K562 (cell line): ENCODE measurements around the gene PHKG2. TPM values are rescaled to one million over a fixed set of nuclear protein-coding genes. Genes with fewer than 3 reads are reported as not detected.

Experiments used
- ATAC-seq: fragments of 200-7000 bp; cut with Tn5 transposase; 3 replicates; pipeline ENCODE4 v1.9.1; 2020; ENCODE audit warnings: moderate library complexity
- BruUV-seq: library from RNA; stranded (reverse); fragments of 400-500 nt; replicated peaks from 2 replicates; lab custom pipeline; 2021; lab: Mats Ljungman, UMichigan
- CTCF ChIA-PET: fragments of 300-600 bp; formaldehyde crosslinking; extraction: SDS; loops from one replicate; lab custom pipeline; 2021; ENCODE audit warnings: low intra/inter-chr PET ratio; lab: Yijun Ruan, JAX
- POLR2A ChIA-PET: fragments of 300-600, 350-650 bp; sonication (Branson Sonifier 250); formaldehyde crosslinking; extraction: SDS; loops from one replicate; lab custom pipeline; 2021; ENCODE audit warnings: antibody characterized with exemption, inconsistent platforms; lab: Yijun Ruan, JAX
- DNase-seq, 4 experiments: peaks; one replicate each; pipeline versions ENCODE4 v3.0.0 to v3.0.0-alpha.2; 2011 to 2018; ENCODE audit warnings: low spot score in 3 of 4, mixed read lengths in 3 of 4; ENCODE audit errors: extremely low read depth in 1 of 4
- FAIRE-seq: peaks from 2 replicates; lab custom pipeline; 2011; peaks lifted over from hg19 to GRCh38; lab: Jason Lieb, UNC
- H2AFZ ChIP-seq: 2 replicates; pipeline ENCODE4 v1.6.0; 2011; ENCODE audit warnings: low read depth, low read length, control low read depth, inconsistent platforms
- H3K27ac ChIP-seq: fragments of 200-600 bp; 3 replicates; pipeline ENCODE4 v1.8.0; 2011; ENCODE audit warnings: low read depth, mild to moderate bottlenecking, control low read depth, inconsistent platforms, low read length, moderate library complexity, mixed read lengths; ENCODE audit errors: extremely low read depth
- H3K27me3 ChIP-seq, 2 experiments: fragments of 300-600 bp in 1 of 2; 2 replicates in 1 of 2; 3 replicates in 1 of 2; pipeline versions ENCODE4 v1.6.0 to v1.8.0; 2011; ENCODE audit warnings: inconsistent platforms in 2 of 2, low read length in 2 of 2, mild to moderate bottlenecking in 1 of 2, mixed read lengths in 1 of 2, moderate library complexity in 1 of 2; ENCODE audit not compliant: control insufficient read depth in 2 of 2, insufficient read depth in 2 of 2
- H3K36me3 ChIP-seq: fragments of 300-600 bp; 3 replicates; pipeline ENCODE4 v1.8.0; 2011; ENCODE audit warnings: mild to moderate bottlenecking, low read length, inconsistent platforms; ENCODE audit not compliant: control insufficient read depth, insufficient read depth
- H3K4me1 ChIP-seq, 2 experiments: fragments of 200-600 bp in 1 of 2; replicated peaks in 1 of 2; 2 replicates in 1 of 2; 3 replicates in 1 of 2; pipeline versions ENCODE4 v1.5.1 to v1.8.0; 2011; ENCODE audit warnings: inconsistent platforms in 2 of 2, low read length in 2 of 2, mild to moderate bottlenecking in 1 of 2, mixed read lengths in 1 of 2, moderate library complexity in 1 of 2; ENCODE audit not compliant: control insufficient read depth in 2 of 2, insufficient read depth in 2 of 2
- H3K4me2 ChIP-seq: 2 replicates; pipeline ENCODE4 v1.6.1; 2011; ENCODE audit warnings: low read length, control low read depth, inconsistent platforms, mixed read lengths; ENCODE audit not compliant: insufficient read depth
- H3K4me3 ChIP-seq: fragments of 200-600 bp; sonication (generic), shearing (Covaris generic); 2 replicates; pipeline ENCODE4 v1.5.1; 2016; ENCODE audit warnings: control low read depth, inconsistent platforms
- H3K79me2 ChIP-seq: fragments of 200-600 bp; 3 replicates; pipeline ENCODE4 v1.8.0; 2011; ENCODE audit warnings: low read length, inconsistent platforms; ENCODE audit not compliant: control insufficient read depth, insufficient read depth
- H3K9ac ChIP-seq, 2 experiments: 2 replicates each; pipeline versions ENCODE4 v1.6.0 to v1.6.1; 2011; ENCODE audit warnings: low read depth in 2 of 2, low read length in 2 of 2, control low read depth in 1 of 2, inconsistent platforms in 1 of 2, mild to moderate bottlenecking in 1 of 2, mixed read lengths in 1 of 2; ENCODE audit not compliant: insufficient read depth in 1 of 2
- H3K9me1 ChIP-seq: one replicate; pipeline ENCODE4 v1.6.0; 2011; ENCODE audit warnings: inconsistent platforms, mild to moderate bottlenecking, low read length, moderate library complexity; ENCODE audit not compliant: control insufficient read depth, insufficient read depth
- H3K9me3 ChIP-seq: replicated peaks from 2 replicates; pipeline ENCODE4 v1.5.1; 2011; ENCODE audit warnings: low read depth, low read length, inconsistent platforms; ENCODE audit not compliant: control insufficient read depth, insufficient read depth
- H4K20me1 ChIP-seq: replicated peaks from 2 replicates; pipeline ENCODE4 v1.6.1; 2011; ENCODE audit warnings: low read length, inconsistent platforms, mixed read lengths; ENCODE audit not compliant: control insufficient read depth, insufficient read depth
- BHLHE40 ChIP-seq: IDR thresholded peaks from 2 replicates; pipeline ENCODE4 v1.6.1; 2011; ENCODE audit warnings: low read length, improper control_type of control experiment
- FOSL1 ChIP-seq: fragments of 200-800 bp; sonication (Bioruptor generic); conservative IDR thresholded peaks from 2 replicates; pipeline ENCODE4 v1.6.1; 2016; ENCODE audit warnings: missing genetic modification characterization, missing compliant biosample characterization
- FOXJ2 ChIP-seq: fragments of 200-800 bp; sonication (Bioruptor generic); IDR thresholded peaks from 2 replicates; pipeline ENCODE4 v1.6.1; 2016; ENCODE audit warnings: missing genetic modification characterization, missing compliant biosample characterization
- FOXK2 ChIP-seq, 2 experiments: fragments of 450-650 bp; IDR thresholded peaks in 1 of 2; conservative IDR thresholded peaks in 1 of 2; 2 replicates each; pipeline ENCODE4 v1.6.1; 2016; ENCODE audit warnings: low read depth in 2 of 2, mild to moderate bottlenecking in 1 of 2
- HMG20A ChIP-seq: fragments of 450-650 bp; formaldehyde crosslinking; conservative IDR thresholded peaks from 2 replicates; pipeline ENCODE4 v1.4.0; 2020; ENCODE audit warnings: mild to moderate bottlenecking, mixed read lengths
- POLR2G ChIP-seq: fragments of 200-400 bp; formaldehyde crosslinking; IDR thresholded peaks from 2 replicates; pipeline ENCODE4 v1.6.1; 2017; ENCODE audit warnings: low read depth, mild to moderate bottlenecking, antibody characterized with exemption, low read length, moderate library complexity
- RBFOX2 ChIP-seq: fragments of 200-400 bp; formaldehyde crosslinking; IDR thresholded peaks from 2 replicates; pipeline ENCODE4 v1.6.1; 2017; ENCODE audit warnings: low read depth, mild to moderate bottlenecking, low read length, moderate library complexity
- SUPT5H ChIP-seq: fragments of 450-650 bp; IDR thresholded peaks from 2 replicates; pipeline ENCODE4 v1.6.1; 2016
- ZBTB7A ChIP-seq: IDR thresholded peaks from 2 replicates; pipeline ENCODE4 v1.6.1; 2011; ENCODE audit warnings: low read depth, mild to moderate bottlenecking, low read length, moderate library complexity, borderline replicate concordance; ENCODE audit not compliant: control insufficient read depth
- ZNF592 ChIP-seq: fragments of 450-650 bp; IDR thresholded peaks from 2 replicates; pipeline ENCODE4 v1.6.1; 2017; ENCODE audit warnings: antibody characterized with exemption, mild to moderate bottlenecking
- WGBS: fragments of 100-300 bp; shearing (Covaris generic); methylation state at CpG from one replicate; pipeline ENCODE4 v1.1.6; 2016; ENCODE audit warnings: low coverage, mixed read lengths; ENCODE audit not compliant: insufficient coverage; ENCODE audit errors: missing lambda C conversion rate; 5-methylcytosine and 5-hydroxymethylcytosine counted together
- in situ Hi-C: fragments of 300-500 bp; cut with MboI; formaldehyde crosslinking; loops from 4 replicates; pipeline ENCODE4 v1.15.0; 2018; ENCODE audit warnings: inconsistent platforms, mixed read lengths
- intact Hi-C: fragments of 100-400 bp; cut with micrococcal nuclease; formaldehyde crosslinking; loops from 2 replicates; pipeline ENCODE4 v1.14.2; 2022
- polyA plus RNA-seq, 8 experiments: library from polyadenylated mRNA; depleted of rRNA in 4 of 8; stranded (reverse) in 5 of 8; unstranded in 3 of 8; fragments of >200 nt; fragmentation: Nextera tagmentation in 2 of 8; fragmentation: Illumina TruSeq in 1 of 8; extraction: Ambion mirVana in 2 of 8; extraction: Trizol in 1 of 8; gene quantifications; 2 replicates each; pipeline versions ENCODE4 v1.2.1 to v1.2.3, GENCODE V29; 2011 to 2014; ENCODE audit warnings: inconsistent platforms in 1 of 8, missing spikeins in 1 of 8
- total RNA-seq, 7 experiments: library from RNA; depleted of rRNA in 6 of 7; stranded (reverse); fragments of >200 nt in 6 of 7; fragmentation: Illumina TruSeq in 2 of 7; extraction: Trizol in 2 of 7; gene quantifications; 2 replicates each; pipeline versions ENCODE4 v1.2.1 to v1.2.3, GENCODE V29; 2011 to 2021; ENCODE audit warnings: low replicate concordance in 1 of 7

The PHKG2 gene
- total and polyA plus RNA-seq, 9 of the 15 experiments (the other 6 are each of a cell fraction or from before 2014, with no cell fraction given): 5.8 to 54.2 (median 30.7) TPM

GRCh38 chr16:30700491-30700890 is 47.7 kb upstream of the PHKG2 start:
- 15% methylated on average over 9 of the region's 9 CpGs for WGBS
- ChIA-PET POLR2A (interaction anchor here (0.9 to 1.6 kb wide), 2 partner anchors 8 to 11 kb away, joined by 5 to 7 read pairs; no protein-coding TSS in a partner anchor), CTCF (no interaction called here)
- intact Hi-C loops: no loop called here
- no peak overlapping the region for H2AFZ ChIP-seq
- FAIRE-seq (peak; percentile 56), DNase-seq (peak; percentile 44 to 72 (median 54)), ATAC-seq (0 out of 3 replicates have a peak, but pooled peaks have one; percentile 2)
- H3K27me3 ChIP-seq: no peaks in the 10 kb centered on the region
- peak overlapping the region; percentile 95 for H3K4me2 ChIP-seq
- TF ChIP-seq FOXJ2 (tag) (no peak), BHLHE40 (0 out of 2 replicates have a peak, but pooled peaks have one; percentile 6), HMG20A (CRISPR knock-in tag) (no peak), FOXK2 (conservative IDR thresholded peaks at IDR 0.05 in 1 of 2, IDR thresholded peaks at IDR 0.05 in 1 of 2; ENCODE audit: low read depth in 2 of 2) (no peak), ZNF592 (0 out of 2 replicates have a peak, but pooled peaks have one; percentile 41), ZBTB7A (peak; percentile 68; the same call in 1 of the 2 replicates), FOSL1 (tag) (0 out of 2 replicates have a peak, but pooled peaks have one; percentile 21), POLR2G (0 out of 2 replicates have a peak, but pooled peaks have one; percentile 40), RBFOX2 (peak; percentile 58), SUPT5H (peak; percentile 25; the same call in 1 of the 2 replicates)
- H3K9me1 ChIP-seq: no peaks in the 10 kb centered on the region
- peak overlapping the region; percentile 88 to 99 for H3K9ac ChIP-seq
- peak overlapping the region; percentile 100; the same call in 2 of the 3 replicates for H3K27ac ChIP-seq
- H3K4me1 ChIP-seq: peaks cover 16 to 21% of the 10 kb centered on the region in 2 experiments
- 0 out of 2 replicates have a peak, but pooled peaks cover 7% of the 10 kb centered on the region for H4K20me1 ChIP-seq
- in situ Hi-C loops: no loop called here
- peaks cover 57% of the 10 kb centered on the region for H3K36me3 ChIP-seq
- BruUV-seq: no TSS peak
- no peaks in the 10 kb centered on the region for H3K9me3 ChIP-seq
- peaks cover 48% of the 10 kb centered on the region for H3K79me2 ChIP-seq
- peak overlapping the region; percentile 82 for H3K4me3 ChIP-seq
